ENCODE results near the gene NUP62CL.

DNA sequence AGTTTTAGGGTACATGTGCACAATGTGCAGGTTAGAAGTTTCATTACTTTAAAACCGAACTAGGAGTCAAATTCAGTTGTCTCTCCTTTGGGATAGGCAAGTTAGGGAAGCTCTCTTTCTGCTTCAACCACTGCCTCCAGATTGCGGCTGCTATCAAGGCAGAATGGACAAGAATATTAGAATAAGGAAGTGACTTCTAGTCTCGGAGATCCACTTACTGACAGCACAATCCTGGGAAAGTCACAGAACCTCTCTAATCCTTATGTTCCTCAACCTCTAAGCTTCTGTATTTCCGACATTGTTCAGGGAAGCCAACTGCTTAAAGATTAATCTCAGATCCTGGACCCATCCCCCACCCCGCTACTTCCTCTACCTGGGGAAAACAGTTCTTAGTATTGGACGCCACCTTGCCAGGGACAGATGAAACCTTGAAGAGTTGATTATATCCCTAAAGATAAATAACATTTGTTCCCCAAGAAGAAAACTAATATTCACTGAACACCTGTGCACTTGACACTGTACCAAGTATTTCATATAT is 2.1 kb downstream of the NUP62CL start:
- TF ChIP-seq, protein P1, sequence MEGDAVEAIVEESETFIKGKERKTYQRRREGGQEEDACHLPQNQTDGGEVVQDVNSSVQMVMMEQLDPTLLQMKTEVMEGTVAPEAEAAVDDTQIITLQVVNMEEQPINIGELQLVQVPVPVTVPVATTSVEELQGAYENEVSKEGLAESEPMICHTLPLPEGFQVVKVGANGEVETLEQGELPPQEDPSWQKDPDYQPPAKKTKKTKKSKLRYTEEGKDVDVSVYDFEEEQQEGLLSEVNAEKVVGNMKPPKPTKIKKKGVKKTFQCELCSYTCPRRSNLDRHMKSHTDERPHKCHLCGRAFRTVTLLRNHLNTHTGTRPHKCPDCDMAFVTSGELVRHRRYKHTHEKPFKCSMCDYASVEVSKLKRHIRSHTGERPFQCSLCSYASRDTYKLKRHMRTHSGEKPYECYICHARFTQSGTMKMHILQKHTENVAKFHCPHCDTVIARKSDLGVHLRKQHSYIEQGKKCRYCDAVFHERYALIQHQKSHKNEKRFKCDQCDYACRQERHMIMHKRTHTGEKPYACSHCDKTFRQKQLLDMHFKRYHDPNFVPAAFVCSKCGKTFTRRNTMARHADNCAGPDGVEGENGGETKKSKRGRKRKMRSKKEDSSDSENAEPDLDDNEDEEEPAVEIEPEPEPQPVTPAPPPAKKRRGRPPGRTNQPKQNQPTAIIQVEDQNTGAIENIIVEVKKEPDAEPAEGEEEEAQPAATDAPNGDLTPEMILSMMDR (IDR thresholded peaks at IDR 0.05; ENCODE audit: low read length) = no peak
- TF ChIP-seq EZH2 (IDR thresholded peaks at IDR 0.05; ENCODE audit: borderline replicate concordance, low read length) = no peak
